ENCODE results near the gene CHRNA4.
"Not testable (repeated sequence)": the region's sequence is repeated elsewhere in the genome, so short reads cannot be mapped to it uniquely, and the experiment has no call there.

The CHRNA4 gene

GRCh38 chr20:63347950-63348827 is 13.0 kb downstream of the CHRNA4 start:
- no peak for DNase-seq

- DNase-seq, result no peak
Observed at GRCh38 chr20:63347081-63347741, 13.9 kb downstream of the CHRNA4 start.

DNA sequence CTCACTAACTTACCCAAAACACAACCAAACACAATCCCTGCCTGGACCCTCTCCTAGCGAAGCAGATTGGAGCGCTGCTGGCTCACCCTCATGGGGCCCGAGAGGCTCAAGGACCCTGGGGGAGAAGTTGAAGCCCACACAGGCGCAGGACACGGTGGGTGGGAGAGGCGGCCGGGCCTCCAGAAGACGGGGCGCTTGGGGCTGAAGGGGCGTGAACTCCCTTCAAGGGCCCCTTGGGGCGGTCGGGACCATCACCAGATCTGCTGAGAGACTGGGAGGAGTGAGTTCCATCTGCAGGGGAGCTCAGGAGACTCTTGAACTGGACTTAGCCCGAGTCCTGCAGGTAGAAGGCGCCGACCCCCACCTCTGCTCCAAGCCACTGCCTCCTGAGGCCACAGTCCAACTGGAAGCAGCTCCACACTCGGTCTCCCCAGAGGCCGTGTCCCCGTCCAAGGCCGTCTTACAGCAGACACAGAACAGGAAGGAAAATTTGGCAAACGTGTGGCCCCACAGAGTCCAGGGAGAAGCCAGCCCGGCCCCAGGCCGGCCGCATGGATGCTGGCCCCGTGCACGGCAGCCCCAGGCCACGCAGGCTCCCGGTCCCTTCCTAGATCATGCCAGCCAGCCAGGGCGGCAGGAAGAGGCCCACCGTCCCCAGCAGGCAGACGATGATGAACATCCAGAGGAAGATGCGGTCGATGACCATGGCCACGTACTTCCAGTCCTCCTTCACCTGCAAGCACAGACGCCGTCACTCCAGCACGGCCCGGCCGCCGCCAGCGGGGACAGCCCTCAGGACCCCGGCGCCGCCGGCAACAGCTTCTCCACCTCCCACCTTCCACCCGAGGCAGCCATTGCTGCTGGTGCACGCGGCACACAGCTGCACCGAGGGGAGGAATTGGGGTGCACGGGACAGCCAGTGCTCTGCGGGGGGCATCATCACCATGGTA is 14.7 kb downstream of the CHRNA4 start:
- no peak for DNase-seq

- no peak for DNase-seq
Observed at GRCh38 chr20:63345328-63346100, 15.6 kb downstream of the CHRNA4 start.

DNA sequence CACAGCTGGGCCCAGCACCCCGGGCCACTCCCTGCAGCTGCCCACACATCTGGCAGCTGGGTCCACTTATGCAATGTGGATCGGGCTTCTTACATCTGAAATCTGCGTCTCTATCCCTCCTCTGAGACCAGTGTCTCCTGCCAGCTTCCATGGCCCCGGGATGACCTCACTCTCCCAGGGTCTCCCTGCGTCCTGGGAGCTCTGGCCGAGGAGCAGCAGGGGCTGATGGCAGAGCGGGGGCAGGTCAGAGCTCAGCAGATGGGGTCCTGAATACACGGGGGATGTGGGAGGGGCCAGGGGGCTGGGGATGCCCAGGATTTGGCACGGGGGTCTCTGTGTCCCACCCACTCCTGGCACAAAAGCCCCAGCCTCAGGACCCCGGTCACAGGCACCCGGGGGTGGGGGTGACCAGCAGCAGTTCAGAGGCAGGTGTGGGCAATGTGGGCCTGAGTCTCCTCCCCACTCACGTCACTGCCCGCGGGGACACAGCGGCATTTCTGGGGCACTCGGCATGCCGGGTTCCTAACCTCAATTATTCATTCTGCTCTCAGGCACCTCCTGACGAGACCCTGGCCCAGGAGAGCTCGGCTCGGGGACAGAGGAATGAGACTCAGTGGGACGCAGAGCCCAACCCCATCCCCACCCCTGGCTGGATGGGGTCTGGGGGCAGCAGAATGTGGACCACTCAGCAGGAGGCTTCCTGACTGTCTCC is 16.4 kb downstream of the CHRNA4 start:
- no peak for DNase-seq

- DNase-seq, result no peak
Observed at GRCh38 chr20:63343460-63344445, 17.4 kb downstream of the CHRNA4 start.

DNA sequence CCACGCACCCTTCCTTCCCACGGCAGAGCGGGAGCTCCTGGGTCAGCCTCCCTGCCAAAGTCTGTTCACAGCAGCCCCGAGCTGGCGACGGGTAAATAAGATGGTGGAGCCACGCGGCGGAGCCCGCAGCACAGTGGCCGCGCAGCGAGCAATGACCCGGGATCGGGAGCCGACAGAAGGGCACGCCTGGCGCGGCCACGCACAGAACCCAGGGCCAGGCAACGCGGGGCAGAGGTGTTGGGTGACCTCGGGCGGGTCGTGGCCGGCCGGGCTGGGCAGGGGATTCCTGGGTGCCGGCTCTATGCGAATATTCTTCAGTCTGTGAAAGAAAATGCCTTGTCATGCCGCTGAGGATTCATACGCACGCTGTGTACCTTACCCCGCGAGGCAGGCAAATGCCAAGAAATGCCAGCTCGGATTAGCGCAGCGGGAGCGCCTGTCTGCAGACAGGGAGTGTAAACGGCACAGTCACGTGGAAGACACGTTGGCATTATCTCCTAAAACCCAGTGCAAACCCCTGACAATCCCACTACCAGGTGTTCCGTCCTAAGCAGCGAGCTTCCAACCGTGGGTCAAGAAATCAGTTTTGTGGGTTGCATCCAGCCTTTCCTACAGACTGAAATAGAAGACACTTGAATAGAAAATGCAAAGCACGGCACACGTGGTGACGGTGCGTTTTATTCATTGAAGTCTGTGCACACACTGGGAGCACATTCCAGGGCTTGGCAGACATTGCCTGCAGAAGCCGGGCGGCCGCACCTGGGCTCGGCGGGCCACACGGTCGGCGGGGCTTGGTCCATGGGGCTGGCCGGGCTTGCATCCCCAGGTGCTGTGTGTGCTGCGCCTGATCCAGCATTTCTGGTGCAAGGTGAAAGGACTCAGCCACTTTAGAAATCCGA is 18.3 kb downstream of the CHRNA4 start:
- no peak for DNase-seq

GRCh38 chr20:63340158-63340688 is 20.9 kb downstream of the CHRNA4 start:
- DNase-seq, result not testable (repeated sequence)

GRCh38 chr20:63339154-63340094 is 21.7 kb downstream of the CHRNA4 start:
- not testable (repeated sequence) for DNase-seq

- no peak for DNase-seq
Observed at GRCh38 chr20:63337786-63338420, 23.2 kb downstream of the CHRNA4 start.

- DNase-seq, result no peak
Observed at GRCh38 chr20:63336232-63336752, 24.9 kb downstream of the CHRNA4 start.

DNA sequence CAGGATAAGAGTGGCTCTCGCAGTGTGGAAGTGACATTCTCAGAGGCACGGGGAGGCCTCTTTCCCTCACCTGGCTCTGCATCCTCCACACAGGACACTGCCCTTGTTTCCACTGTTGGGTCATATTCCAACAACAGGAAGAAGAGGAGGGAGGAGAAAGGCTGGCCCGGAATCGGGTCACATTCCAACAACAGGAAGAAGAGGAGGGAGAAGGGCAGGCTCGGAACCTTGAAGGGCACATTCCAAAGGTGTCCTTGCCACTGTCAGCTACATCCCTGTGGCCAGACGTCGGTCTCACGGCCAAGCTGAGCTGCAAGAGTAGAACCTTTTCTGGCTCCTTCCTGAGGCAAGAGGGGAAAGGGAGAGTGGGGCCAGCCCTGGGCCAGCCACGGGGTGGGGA is 25.4 kb downstream of the CHRNA4 start:
- no peak for DNase-seq

- not testable (repeated sequence) for DNase-seq
Observed at GRCh38 chr20:63335060-63335459, 26.1 kb downstream of the CHRNA4 start.

- no peak for DNase-seq
Observed at GRCh38 chr20:63334356-63334755, 26.8 kb downstream of the CHRNA4 start.

- DNase-seq, result no peak
Observed at GRCh38 chr20:63333241-63333836, 27.8 kb downstream of the CHRNA4 start.

DNA sequence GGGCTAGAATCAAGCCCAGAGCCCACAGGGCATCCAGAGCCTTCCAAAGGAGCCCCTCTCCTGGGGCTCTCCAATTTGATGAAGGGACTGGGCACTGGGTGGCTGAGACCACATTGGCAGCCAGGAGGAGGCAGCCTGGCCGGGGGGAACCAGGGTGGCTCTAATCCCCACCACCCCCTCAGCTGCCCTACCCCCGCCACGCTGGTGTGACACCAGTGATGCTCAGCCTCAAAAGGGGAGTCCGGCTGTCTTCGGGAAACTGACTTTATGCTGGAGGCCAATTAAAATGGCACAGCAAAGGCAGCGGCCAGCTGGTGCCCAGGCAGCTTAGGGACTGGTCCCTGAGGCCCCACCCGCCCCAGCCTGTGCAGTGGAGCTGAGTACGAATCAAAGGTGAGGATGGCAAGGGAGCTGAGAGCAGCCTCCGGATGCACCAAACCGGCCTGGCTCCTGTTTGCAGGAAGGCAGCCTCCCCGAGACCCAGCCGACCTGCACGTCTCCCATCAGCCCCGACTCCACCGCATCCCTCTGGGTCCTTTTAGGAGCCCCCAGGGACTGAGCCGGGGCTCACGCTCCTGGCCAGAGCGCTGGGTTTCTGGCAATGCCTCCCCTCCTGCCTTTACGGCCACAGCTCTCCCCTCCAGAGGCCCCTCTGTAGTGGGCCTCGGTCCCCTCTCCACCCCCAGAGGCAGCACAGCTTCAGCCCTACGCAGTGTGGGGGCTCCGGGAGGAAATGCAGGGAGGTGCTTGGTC is 28.5 kb downstream of the CHRNA4 start:
- DNase-seq, result no peak
